IMR-90 (cell line): ENCODE results near the gene ZBTB40. TPM values are rescaled to one million over a fixed set of nuclear protein-coding genes. Genes with fewer than 3 reads are reported as not detected.
A peak's percentile ranks its signal among the peaks of the same experiment; 100 is the strongest.

ENCODE experiments used
- ATAC-seq: fragments of 200-7000 bp; cut with Tn5 transposase; 2 replicates; pipeline ENCODE4 v1.9.1; 2020; ENCODE audit warnings: low read depth, mild to moderate bottlenecking, moderate library complexity
- BruUV-seq: library from RNA; stranded (reverse); fragments of 400-500 nt; replicated peaks from 2 replicates; lab custom pipeline; 2021; lab: Mats Ljungman, UMichigan
- CTCF ChIA-PET: fragments of 300-600 bp; formaldehyde crosslinking; extraction: SDS; loops from one replicate; lab custom pipeline; 2021; ENCODE audit warnings: antibody characterized with exemption; lab: Yijun Ruan, JAX
- POLR2A ChIA-PET: fragments of 300-600 bp; sonication (Branson Sonifier 250); formaldehyde crosslinking; loops from one replicate; lab custom pipeline; 2022; ENCODE audit warnings: antibody characterized with exemption; ENCODE audit not compliant: unreplicated experiment; lab: Charles Lee
- DNase-seq: peaks from one replicate; pipeline ENCODE4 v3.0.0; 2013
- H2AFZ ChIP-seq: replicated peaks from 2 replicates; pipeline ENCODE3; 2013; ENCODE audit warnings: low read length, mild to moderate bottlenecking; ENCODE audit not compliant: poor library complexity
- H2AK5ac ChIP-seq: 2 replicates; pipeline ENCODE4 v1.6.1; 2013; ENCODE audit warnings: low read depth, low read length, inconsistent platforms
- H2AK9ac ChIP-seq: replicated peaks from 2 replicates; pipeline ENCODE3; 2013; ENCODE audit warnings: mild to moderate bottlenecking, low read depth, low read length, moderate library complexity; ENCODE audit not compliant: poor library complexity
- H2BK120ac ChIP-seq: 2 replicates; pipeline ENCODE4 v1.6.1; 2013; ENCODE audit warnings: low read depth, low read length, inconsistent platforms
- H2BK15ac ChIP-seq: 3 replicates; pipeline ENCODE4 v1.6.1; 2013; ENCODE audit warnings: low read depth, low read length, inconsistent platforms
- H2BK20ac ChIP-seq: 2 replicates; pipeline ENCODE4 v1.6.1; 2013; ENCODE audit warnings: low read depth, mild to moderate bottlenecking, inconsistent platforms, low read length, moderate library complexity
- H2BK5ac ChIP-seq: 2 replicates; pipeline ENCODE4 v1.6.1; 2013; ENCODE audit warnings: mild to moderate bottlenecking, low read depth, low read length, inconsistent platforms; ENCODE audit not compliant: poor library complexity, severe bottlenecking
- H3K14ac ChIP-seq: replicated peaks from 2 replicates; pipeline ENCODE4 v1.6.1; 2013; ENCODE audit warnings: low read depth, low read length, inconsistent platforms
- H3K18ac ChIP-seq: 2 replicates; pipeline ENCODE4 v1.6.1; 2013; ENCODE audit warnings: low read depth, low read length, control low read depth
- H3K23ac ChIP-seq: 2 replicates; pipeline ENCODE4 v1.6.1; 2013; ENCODE audit warnings: low read depth, low read length, inconsistent platforms
- H3K27ac ChIP-seq: 2 replicates; pipeline ENCODE4 v1.5.1; 2013; ENCODE audit warnings: mild to moderate bottlenecking, control low read depth, low read length; ENCODE audit not compliant: insufficient read depth
- H3K27me3 ChIP-seq: 2 replicates; pipeline ENCODE4 v1.6.1; 2013; ENCODE audit warnings: low read length; ENCODE audit not compliant: control insufficient read depth, insufficient read depth
- H3K36me3 ChIP-seq: 2 replicates; pipeline ENCODE4 v1.6.1; 2013; ENCODE audit warnings: low read length, mixed read lengths; ENCODE audit not compliant: control insufficient read depth, insufficient read depth
- H3K4ac ChIP-seq: 2 replicates; pipeline ENCODE4 v1.6.1; 2013; ENCODE audit warnings: low read depth, low read length, inconsistent platforms
- H3K4me1 ChIP-seq: 2 replicates; pipeline ENCODE4 v1.6.1; 2013; ENCODE audit warnings: low read length, mixed read lengths; ENCODE audit not compliant: control insufficient read depth, insufficient read depth
- H3K4me2 ChIP-seq: 2 replicates; pipeline ENCODE4 v1.6.1; 2013; ENCODE audit warnings: low read depth, mild to moderate bottlenecking, control low read depth, low read length, moderate library complexity
- H3K4me3 ChIP-seq: 2 replicates; pipeline ENCODE4 v1.5.1; 2013; ENCODE audit warnings: low read depth, mild to moderate bottlenecking, control low read depth, low read length, moderate library complexity; ENCODE audit not compliant: insufficient read depth
- H3K56ac ChIP-seq: 2 replicates; pipeline ENCODE4 v1.6.1; 2013; ENCODE audit warnings: low read length, inconsistent platforms; ENCODE audit not compliant: insufficient read depth; ENCODE audit errors: extremely low read depth
- H3K79me1 ChIP-seq, 2 experiments: 2 replicates each; pipeline ENCODE4 v1.6.1; 2013; ENCODE audit warnings: low read length in 2 of 2, inconsistent platforms in 1 of 2, low read depth in 1 of 2
- H3K9ac ChIP-seq: 2 replicates; pipeline ENCODE4 v1.6.1; 2013; ENCODE audit warnings: low read depth, low read length, control low read depth
- H3K9me1 ChIP-seq: 2 replicates; pipeline ENCODE4 v1.6.1; 2013; ENCODE audit warnings: low read length, inconsistent platforms; ENCODE audit not compliant: insufficient read depth
- H3K9me3 ChIP-seq: 2 replicates; pipeline ENCODE4 v1.6.1; 2013; ENCODE audit warnings: low read length; ENCODE audit not compliant: control insufficient read depth, insufficient read depth
- H4K20me1 ChIP-seq: 2 replicates; pipeline ENCODE4 v1.6.1; 2013; ENCODE audit warnings: low read length, inconsistent platforms; ENCODE audit not compliant: insufficient read depth
- H4K5ac ChIP-seq: 2 replicates; pipeline ENCODE4 v1.6.1; 2013; ENCODE audit warnings: mild to moderate bottlenecking, low read depth, low read length, control low read depth
- H4K8ac ChIP-seq, 2 experiments: 2 replicates each; pipeline ENCODE4 v1.6.1; 2013; ENCODE audit warnings: low read depth in 2 of 2, low read length in 2 of 2, control low read depth in 1 of 2, inconsistent platforms in 1 of 2
- H4K91ac ChIP-seq: 2 replicates; pipeline ENCODE4 v1.6.1; 2013; ENCODE audit warnings: low read depth, low read length, inconsistent platforms; ENCODE audit not compliant: insufficient read depth
- BHLHE40 ChIP-seq: fragments of 150-350 bp; IDR thresholded peaks from 2 replicates; pipeline ENCODE4 v1.6.1; 2016; ENCODE audit warnings: mild to moderate bottlenecking, low read depth, low read length
- CEBPB ChIP-seq: IDR thresholded peaks from 2 replicates; pipeline ENCODE4 v1.6.1; 2012; ENCODE audit warnings: low read depth, low read length, improper control_type of control experiment
- CHD1 ChIP-seq: IDR thresholded peaks from 2 replicates; pipeline ENCODE4 v1.6.1; 2012; ENCODE audit warnings: low read depth, low read length, improper control_type of control experiment
- FOS ChIP-seq: fragments of 150-350 bp; IDR thresholded peaks from 2 replicates; pipeline ENCODE4 v1.6.1; 2016; ENCODE audit warnings: low read depth, low read length
- MAFK ChIP-seq: IDR thresholded peaks from 2 replicates; pipeline ENCODE4 v1.6.1; 2012; ENCODE audit warnings: low read depth, low read length, improper control_type of control experiment
- MAZ ChIP-seq: IDR thresholded peaks from 2 replicates; pipeline ENCODE4 v1.6.1; 2012; ENCODE audit warnings: low read depth, mild to moderate bottlenecking, low read length, improper control_type of control experiment, moderate library complexity, borderline replicate concordance
- MXI1 ChIP-seq: IDR thresholded peaks from 2 replicates; pipeline ENCODE4 v1.6.1; 2012; ENCODE audit warnings: low read depth, mild to moderate bottlenecking, low read length, moderate library complexity, borderline replicate concordance
- NFE2L2 ChIP-seq: fragments of 150-350 bp; IDR thresholded peaks from 2 replicates; pipeline ENCODE4 v1.6.1; 2016; ENCODE audit warnings: low read depth, mild to moderate bottlenecking, low read length
- POLR2A ChIP-seq: IDR thresholded peaks from 2 replicates; pipeline ENCODE4 v1.6.1; 2012; ENCODE audit warnings: mild to moderate bottlenecking, low read depth, low read length
- RAD21 ChIP-seq: IDR thresholded peaks from 2 replicates; pipeline ENCODE4 v1.6.1; 2012; ENCODE audit warnings: low read length, improper control_type of control experiment
- RCOR1 ChIP-seq: IDR thresholded peaks from 2 replicates; pipeline ENCODE4 v1.6.1; 2012; ENCODE audit warnings: mild to moderate bottlenecking, low read length, improper control_type of control experiment; ENCODE audit not compliant: insufficient replicate concordance
- RFX5 ChIP-seq: IDR thresholded peaks from 2 replicates; pipeline ENCODE4 v1.8.0; 2012; ENCODE audit warnings: low read depth, mild to moderate bottlenecking, low read length, moderate library complexity
- SMC3 ChIP-seq: fragments of 150-350 bp; IDR thresholded peaks from 2 replicates; pipeline ENCODE4 v1.6.1; 2016; ENCODE audit warnings: low read depth, mild to moderate bottlenecking, antibody characterized with exemption, low read length, moderate library complexity
- WGBS, 2 experiments: methylation state at CpG; one replicate each; pipeline versions ENCODE4 v1.1.5 to v1.1.7; 2013; ENCODE audit warnings: missing lambda C conversion rate in 2 of 2; ENCODE audit not compliant: insufficient read length in 1 of 2; ENCODE audit errors: extremely low coverage in 2 of 2; 5-methylcytosine and 5-hydroxymethylcytosine counted together
- dilution Hi-C: fragments of 300-500 bp; cut with HindIII; formaldehyde crosslinking; loops from one replicate; pipeline ENCODE4 v1.14.3; 2018; ENCODE audit warnings: low sequenced_read_pairs; ENCODE audit not compliant: unreplicated experiment
- in situ Hi-C: fragments of 300-500 bp; cut with MboI; formaldehyde crosslinking; loops from 3 replicates; pipeline ENCODE4 v1.14.3; 2019; ENCODE audit warnings: low sequenced_read_pairs, inconsistent platforms, mixed read lengths
- intact Hi-C: fragments of 100-400 bp; cut with micrococcal nuclease; formaldehyde crosslinking; loops from 2 replicates; pipeline ENCODE4 v1.10.0; 2022
- polyA plus RNA-seq, 3 experiments: library from polyadenylated mRNA; depleted of rRNA; stranded (reverse); fragments of >200 nt; gene quantifications; 2 replicates each; pipeline ENCODE4 v1.2.3, GENCODE V29; 2012; ENCODE audit warnings: low replicate concordance in 1 of 3
- total RNA-seq: library from RNA; depleted of rRNA; stranded (reverse); fragments of >200 nt; gene quantifications from 2 replicates; pipeline ENCODE4 v1.2.3, GENCODE V29; 2012
- TF ChIP-seq, protein P1 (sequence below): fragments of 150-350 bp; IDR thresholded peaks from 2 replicates; pipeline ENCODE4 v1.6.1; 2016; ENCODE audit warnings: low read depth, mild to moderate bottlenecking, low read length, moderate library complexity, borderline replicate concordance
- TF ChIP-seq, protein P2 (sequence below): fragments of 150-350 bp; IDR thresholded peaks from 2 replicates; pipeline ENCODE4 v1.6.1; 2017; ENCODE audit warnings: mild to moderate bottlenecking, antibody characterized with exemption, low read length, low read depth

The ZBTB40 gene
- total and polyA plus RNA-seq, 2 of the 4 experiments (the other 2 are of a cell fraction): 6.0 to 9.7 TPM

DNA sequence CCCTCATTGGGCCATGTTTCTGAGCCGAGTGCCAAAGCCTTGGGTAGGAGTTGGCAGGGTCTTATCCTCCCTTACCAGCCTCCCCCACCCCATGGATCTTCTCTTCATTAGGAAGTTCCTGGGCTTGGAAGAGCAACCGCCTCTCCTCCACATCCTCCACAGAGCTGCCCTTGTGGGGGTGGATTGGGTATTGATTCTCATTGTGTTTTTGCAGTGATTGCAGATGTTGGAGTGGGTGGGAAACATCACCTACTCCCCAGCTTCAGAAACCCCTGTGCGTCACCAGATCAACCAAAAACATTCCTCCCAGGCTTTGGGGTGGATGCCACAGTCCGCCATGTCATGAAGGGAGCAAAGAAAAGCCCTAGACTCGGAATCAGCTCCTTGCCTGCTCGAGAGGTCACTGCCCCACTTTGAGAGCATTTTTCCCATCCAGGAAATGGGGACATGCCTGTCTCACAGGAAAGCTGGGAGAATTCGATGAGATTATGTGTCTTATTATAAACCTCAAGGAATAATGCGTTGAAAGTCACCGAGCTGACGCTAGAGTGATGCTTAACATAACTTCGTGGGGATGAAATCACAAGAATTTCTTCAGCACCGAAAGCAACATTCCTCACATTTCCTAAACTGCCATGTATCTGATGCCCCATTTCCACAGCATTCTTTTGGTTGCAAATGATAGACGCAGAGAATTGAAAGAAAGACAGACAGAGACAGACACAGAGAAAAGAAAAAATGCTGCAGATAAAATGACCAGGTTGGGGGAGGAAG lies 44.7 kb upstream of the ZBTB40 start:
- H2BK5ac ChIP-seq: no peak overlapping the region
- ChIA-PET POLR2A (no interaction called here), CTCF (no interaction called here)
- no peak overlapping the region for H3K4ac ChIP-seq
- in situ Hi-C loops (no loop called here), dilution Hi-C loops (no loop called here), intact Hi-C loops (no loop called here)
- no peaks in the 10 kb centered on the region for H4K20me1 ChIP-seq
- H4K91ac ChIP-seq: no peak overlapping the region
- no peak overlapping the region for H4K5ac ChIP-seq
- H3K36me3 ChIP-seq: no peaks in the 10 kb centered on the region
- no peak overlapping the region for H4K8ac ChIP-seq
- DNase-seq: peak; percentile 10
- no peak overlapping the region for H2BK120ac ChIP-seq
- WGBS, 2 experiments: 50% methylated on average over 2 of the region's 13 CpGs; no CpG with 5 or more reads in 1 of the 2 experiments
- no peak overlapping the region for H2BK15ac ChIP-seq
- peaks cover 3% of the 10 kb centered on the region; the same call in 1 of the 2 replicates for H3K9me3 ChIP-seq
- peak; percentile 53; the same call in 1 of the 2 replicates for ATAC-seq
- H2AFZ ChIP-seq: no peak overlapping the region
- no peaks in the 10 kb centered on the region for H3K79me1 ChIP-seq
- H3K4me1 ChIP-seq: peaks cover 3% of the 10 kb centered on the region; the same call in 1 of the 2 replicates
- H3K4me3 ChIP-seq: no peak overlapping the region
- H3K27ac ChIP-seq: no peak overlapping the region
- no peak overlapping the region for H3K56ac ChIP-seq
- H3K9ac ChIP-seq: no peak overlapping the region
- H3K9me1 ChIP-seq: no peaks in the 10 kb centered on the region
- no peak overlapping the region for H3K14ac ChIP-seq
- H3K27me3 ChIP-seq: peaks cover 54% of the 10 kb centered on the region
- H3K18ac ChIP-seq: no peak overlapping the region
- no peak overlapping the region for H3K4me2 ChIP-seq
- H3K23ac ChIP-seq: no peak overlapping the region
- no peak overlapping the region for H2AK9ac ChIP-seq
- BruUV-seq: no TSS peak
- no peak overlapping the region for H2BK20ac ChIP-seq
- no peak overlapping the region for H2AK5ac ChIP-seq
- no peak for TF ChIP-seq MXI1
- TF ChIP-seq NFE2L2: no peak
- no peak for TF ChIP-seq CHD1
- TF ChIP-seq RCOR1: no peak
- no peak for TF ChIP-seq RAD21
- TF ChIP-seq MAZ: no peak
- TF ChIP-seq, protein P1, sequence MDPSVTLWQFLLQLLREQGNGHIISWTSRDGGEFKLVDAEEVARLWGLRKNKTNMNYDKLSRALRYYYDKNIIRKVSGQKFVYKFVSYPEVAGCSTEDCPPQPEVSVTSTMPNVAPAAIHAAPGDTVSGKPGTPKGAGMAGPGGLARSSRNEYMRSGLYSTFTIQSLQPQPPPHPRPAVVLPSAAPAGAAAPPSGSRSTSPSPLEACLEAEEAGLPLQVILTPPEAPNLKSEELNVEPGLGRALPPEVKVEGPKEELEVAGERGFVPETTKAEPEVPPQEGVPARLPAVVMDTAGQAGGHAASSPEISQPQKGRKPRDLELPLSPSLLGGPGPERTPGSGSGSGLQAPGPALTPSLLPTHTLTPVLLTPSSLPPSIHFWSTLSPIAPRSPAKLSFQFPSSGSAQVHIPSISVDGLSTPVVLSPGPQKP: no peak
- TF ChIP-seq SMC3: no peak
- TF ChIP-seq, protein P2, sequence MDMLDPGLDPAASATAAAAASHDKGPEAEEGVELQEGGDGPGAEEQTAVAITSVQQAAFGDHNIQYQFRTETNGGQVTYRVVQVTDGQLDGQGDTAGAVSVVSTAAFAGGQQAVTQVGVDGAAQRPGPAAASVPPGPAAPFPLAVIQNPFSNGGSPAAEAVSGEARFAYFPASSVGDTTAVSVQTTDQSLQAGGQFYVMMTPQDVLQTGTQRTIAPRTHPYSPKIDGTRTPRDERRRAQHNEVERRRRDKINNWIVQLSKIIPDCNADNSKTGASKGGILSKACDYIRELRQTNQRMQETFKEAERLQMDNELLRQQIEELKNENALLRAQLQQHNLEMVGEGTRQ: no peak
- no peak for TF ChIP-seq CEBPB
- no peak for TF ChIP-seq FOS
- TF ChIP-seq BHLHE40: no peak
- TF ChIP-seq POLR2A: no peak
- no peak for TF ChIP-seq RFX5
- no peak for TF ChIP-seq MAFK
